ENCODE results near the gene ISOC2. TPM values are rescaled to one million over a fixed set of nuclear protein-coding genes. Genes with fewer than 3 reads are reported as not detected.

Gene ISOC2
- total and polyA plus RNA-seq, 12 donors: 42.5 to 117 (median 50.0) TPM

GRCh38 chr19:55439052-55439451 lies 22.4 kb downstream of the ISOC2 start:
- H3K4me3 ChIP-seq: no peak overlapping the region
- TF ChIP-seq, protein P1, sequence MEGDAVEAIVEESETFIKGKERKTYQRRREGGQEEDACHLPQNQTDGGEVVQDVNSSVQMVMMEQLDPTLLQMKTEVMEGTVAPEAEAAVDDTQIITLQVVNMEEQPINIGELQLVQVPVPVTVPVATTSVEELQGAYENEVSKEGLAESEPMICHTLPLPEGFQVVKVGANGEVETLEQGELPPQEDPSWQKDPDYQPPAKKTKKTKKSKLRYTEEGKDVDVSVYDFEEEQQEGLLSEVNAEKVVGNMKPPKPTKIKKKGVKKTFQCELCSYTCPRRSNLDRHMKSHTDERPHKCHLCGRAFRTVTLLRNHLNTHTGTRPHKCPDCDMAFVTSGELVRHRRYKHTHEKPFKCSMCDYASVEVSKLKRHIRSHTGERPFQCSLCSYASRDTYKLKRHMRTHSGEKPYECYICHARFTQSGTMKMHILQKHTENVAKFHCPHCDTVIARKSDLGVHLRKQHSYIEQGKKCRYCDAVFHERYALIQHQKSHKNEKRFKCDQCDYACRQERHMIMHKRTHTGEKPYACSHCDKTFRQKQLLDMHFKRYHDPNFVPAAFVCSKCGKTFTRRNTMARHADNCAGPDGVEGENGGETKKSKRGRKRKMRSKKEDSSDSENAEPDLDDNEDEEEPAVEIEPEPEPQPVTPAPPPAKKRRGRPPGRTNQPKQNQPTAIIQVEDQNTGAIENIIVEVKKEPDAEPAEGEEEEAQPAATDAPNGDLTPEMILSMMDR (IDR thresholded peaks at IDR 0.05): no peak
- ATAC-seq: no peak
- H3K27me3 ChIP-seq: peaks cover 26 to 81% (median 70%) of the 10 kb centered on the region in 7 donors
- H3K36me3 ChIP-seq: no peaks in the 10 kb centered on the region
- no peaks in the 10 kb centered on the region for H3K9me3 ChIP-seq
- no peak overlapping the region for H3K27ac ChIP-seq
- no peak for DNase-seq
- WGBS, 2 donors: 74 to 77% methylated on average over 5 of the region's 5 CpGs
- peaks cover 0 to 20% (median 4%) of the 10 kb centered on the region in 9 donors for H3K4me1 ChIP-seq
- intact Hi-C loops (cut with DNase I): no loop called here

- DNase-seq (peak; percentile 49 to 53), ATAC-seq (peak; percentile 50 to 90 (median 80))
- TF ChIP-seq, protein P1 (IDR thresholded peaks at IDR 0.05): no peak
- Histone ChIP-seq H3K27ac (no peak overlapping the region), H3K27me3 (peaks cover 41 to 81% (median 73%) of the 10 kb centered on the region in 7 donors), H3K9me3 (no peaks in the 10 kb centered on the region), H3K36me3 (no peaks in the 10 kb centered on the region), H3K4me3 (no peak overlapping the region), H3K4me1 (peaks cover 0 to 20% (median 4%) of the 10 kb centered on the region in 9 donors)
- intact Hi-C loops (cut with DNase I): no loop called here
- WGBS, 2 donors: 2 to 3% methylated on average over 17 of the region's 17 CpGs
These were observed 24.0 kb downstream of the ISOC2 start for GRCh38 chr19:55437410-55437809.

GRCh38 chr19:55436847-55437246 lies 24.6 kb downstream of the ISOC2 start:
- no peak for DNase-seq
- Histone ChIP-seq H3K27ac (no peak overlapping the region), H3K36me3 (no peaks in the 10 kb centered on the region), H3K4me1 (peaks cover 0 to 18% (median 1%) of the 10 kb centered on the region in 9 donors), H3K4me3 (no peak overlapping the region), H3K27me3 (peaks cover 41 to 81% (median 73%) of the 10 kb centered on the region in 7 donors), H3K9me3 (no peaks in the 10 kb centered on the region)
- intact Hi-C loops (cut with DNase I): no loop called here
- WGBS, 2 donors: 37 to 45% methylated on average over 8 of the region's 8 CpGs
- ATAC-seq: no peak
- TF ChIP-seq, protein P1 (IDR thresholded peaks at IDR 0.05): no peak

GRCh38 chr19:55435020-55435419 lies 26.4 kb downstream of the ISOC2 start:
- TF ChIP-seq, protein P1 (IDR thresholded peaks at IDR 0.05): no peak

More at GRCh38 chr19:55435020-55435419, 26.4 kb downstream of the ISOC2 start:
- Histone ChIP-seq H3K9me3 (no peaks in the 10 kb centered on the region), H3K4me3 (no peak overlapping the region), H3K4me1 (no peaks in the 10 kb centered on the region), H3K27me3 (peaks cover 33 to 79% (median 73%) of the 10 kb centered on the region in 7 donors), H3K27ac (no peak overlapping the region), H3K36me3 (no peaks in the 10 kb centered on the region)
- WGBS, 2 donors: 80 to 96% methylated on average over 4 of the region's 4 CpGs
- intact Hi-C loops (cut with DNase I): no loop called here
- ATAC-seq (no peak), DNase-seq (no peak)
